ENCODE results near the gene GPR78. TPM values are rescaled to one million over a fixed set of nuclear protein-coding genes. Genes with fewer than 3 reads are reported as not detected.

The GPR78 gene
- total RNA-seq, 1 donor from 2014 or later: 3.2 TPM

- peaks cover 11% of the 10 kb centered on the region for H3K4me1 Mint-ChIP-seq
- H3K27me3 Mint-ChIP-seq (ENCODE audit: low read depth): peaks cover 50% of the 10 kb centered on the region
- no peaks in the 10 kb centered on the region for H3K36me3 Mint-ChIP-seq
- no peak for DNase-seq (ENCODE audit: low spot score in 2 of 2, unreplicated experiment in 2 of 2)
- no peaks in the 10 kb centered on the region for H3K9me3 Mint-ChIP-seq
- H3K27ac Mint-ChIP-seq: no peak overlapping the region
- no peak for TF ChIP-seq CTCF (IDR thresholded peaks at IDR 0.05; ENCODE audit: unreplicated experiment)
- H3K4me3 Mint-ChIP-seq: no peak overlapping the region
Observed at GRCh38 chr4:8577972-8578371, 2.2 kb upstream of the GPR78 start.

GRCh38 chr4:8578717-8579116 is 1.5 kb upstream of the GPR78 start:
- Mint-ChIP-seq H3K4me3 (no peak overlapping the region), H3K36me3 (no peaks in the 10 kb centered on the region), H3K27me3 (ENCODE audit: low read depth) (peaks cover 55% of the 10 kb centered on the region), H3K9me3 (no peaks in the 10 kb centered on the region), H3K27ac (no peak overlapping the region), H3K4me1 (peaks cover 11% of the 10 kb centered on the region)
- TF ChIP-seq CTCF (IDR thresholded peaks at IDR 0.05; ENCODE audit: unreplicated experiment): no peak
- no peak for DNase-seq (ENCODE audit: low spot score in 2 of 2, unreplicated experiment in 2 of 2)

GRCh38 chr4:8579526-8580320 is 469 bp upstream of the GPR78 start:
- no peaks in the 10 kb centered on the region for H3K9me3 Mint-ChIP-seq
- no peak overlapping the region for H3K4me3 Mint-ChIP-seq
- no peak for TF ChIP-seq CTCF (IDR thresholded peaks at IDR 0.05; ENCODE audit: unreplicated experiment)
- H3K27ac Mint-ChIP-seq: no peak overlapping the region
- H3K4me1 Mint-ChIP-seq: peaks cover 11% of the 10 kb centered on the region
- H3K36me3 Mint-ChIP-seq: no peaks in the 10 kb centered on the region
- no peak for DNase-seq (ENCODE audit: low spot score in 2 of 2, unreplicated experiment in 2 of 2)
- H3K27me3 Mint-ChIP-seq (ENCODE audit: low read depth): peaks cover 65% of the 10 kb centered on the region

- DNase-seq (ENCODE audit: low spot score in 2 of 2, unreplicated experiment in 2 of 2): no peak
- no peaks in the 10 kb centered on the region for H3K9me3 Mint-ChIP-seq
- no peak overlapping the region for H3K27ac Mint-ChIP-seq
- TF ChIP-seq CTCF (IDR thresholded peaks at IDR 0.05; ENCODE audit: unreplicated experiment): no peak
- peaks cover 72% of the 10 kb centered on the region for H3K27me3 Mint-ChIP-seq (ENCODE audit: low read depth)
- H3K4me1 Mint-ChIP-seq: peaks cover 5% of the 10 kb centered on the region
- no peaks in the 10 kb centered on the region for H3K36me3 Mint-ChIP-seq
- H3K4me3 Mint-ChIP-seq: peak overlapping the region; percentile 15
Observed at GRCh38 chr4:8581094-8581861, 1.1 kb downstream of the GPR78 start.

GRCh38 chr4:8582016-8582415 is 1.8 kb downstream of the GPR78 start:
- H3K9me3 Mint-ChIP-seq: no peaks in the 10 kb centered on the region
- H3K36me3 Mint-ChIP-seq: no peaks in the 10 kb centered on the region
- no peak for DNase-seq (ENCODE audit: low spot score in 2 of 2, unreplicated experiment in 2 of 2)
- no peak overlapping the region for H3K27ac Mint-ChIP-seq
- H3K4me1 Mint-ChIP-seq: peaks cover 5% of the 10 kb centered on the region
- no peak for TF ChIP-seq CTCF (IDR thresholded peaks at IDR 0.05; ENCODE audit: unreplicated experiment)
- H3K4me3 Mint-ChIP-seq: no peak overlapping the region
- peaks cover 70% of the 10 kb centered on the region for H3K27me3 Mint-ChIP-seq (ENCODE audit: low read depth)
